HG03469 (cell line): ENCODE measurements around the gene TMEM127.
"Not testable (repeated sequence)": the region's sequence is repeated elsewhere in the genome, so short reads cannot be mapped to it uniquely, and the experiment has no call there.

Experiments used
- ATAC-seq: cut with Tn5 transposase; IDR thresholded peaks from one replicate; pipeline ENCODE4 v1.9.1; 2021; ENCODE audit warnings: mild to moderate bottlenecking, moderate library complexity, moderate number of reproducible peaks; ENCODE audit not compliant: unreplicated experiment

The TMEM127 gene

DNA sequence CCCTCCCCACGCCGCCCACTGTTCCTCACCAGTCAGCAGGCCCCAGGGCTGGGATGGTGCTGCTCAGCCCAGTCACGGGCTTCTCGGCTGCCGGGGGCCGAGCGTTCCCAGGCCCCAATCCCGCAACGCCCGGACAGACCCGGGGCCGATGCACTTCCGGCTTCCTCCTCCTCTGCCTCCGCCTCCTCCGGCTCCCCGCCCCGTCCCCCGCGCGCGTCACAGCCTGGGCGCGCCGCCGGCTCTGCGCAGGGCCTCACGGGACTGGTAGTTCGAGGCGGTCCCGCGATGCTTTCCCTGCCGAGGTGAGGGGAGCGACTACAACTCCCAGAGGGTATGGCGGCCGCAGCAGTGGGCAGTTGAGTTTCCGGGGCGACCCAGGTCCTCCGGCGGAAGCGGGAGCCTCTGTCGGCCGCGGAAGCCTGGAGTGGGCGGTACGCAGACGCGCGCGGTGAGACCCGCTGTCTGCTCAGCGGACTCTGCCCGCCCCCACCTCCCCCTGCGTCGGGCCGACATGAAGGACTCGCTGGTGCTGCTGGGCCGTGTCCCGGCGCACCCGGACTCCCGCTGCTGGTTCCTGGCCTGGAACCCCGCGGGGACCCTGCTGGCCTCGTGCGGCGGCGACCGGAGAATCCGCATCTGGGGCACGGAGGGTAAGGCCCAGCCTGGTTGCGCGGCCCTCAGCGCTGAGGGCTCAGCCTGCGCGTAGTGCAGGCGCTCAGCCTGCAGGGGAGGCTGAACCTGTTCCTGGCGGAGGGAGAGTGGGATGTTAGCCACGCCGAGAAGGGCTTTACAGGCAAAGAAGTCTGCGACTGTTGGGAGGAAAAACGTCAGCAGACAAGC, at the start of gene TMEM127, which contains the start of gene CIAO1:
TSS of gene TMEM127 (minus strand) at position 158 of the 840 bp plus-strand sequence. CDS start 616 bp downstream, outside the sequence.
TSS of gene CIAO1 (plus strand) at position 386 of the 840 bp plus-strand sequence. CDS start at position 512, 126 bp downstream.
- ATAC-seq = peak; percentile 81

GRCh38 chr2:96315005-96315399, 49.2 kb upstream of the TMEM127 start:
- no peak for ATAC-seq

- no peak for ATAC-seq
Observed at GRCh38 chr2:96308248-96308647, 42.5 kb upstream of the TMEM127 start.

GRCh38 chr2:96306370-96306769, 40.6 kb upstream of the TMEM127 start:
- no peak for ATAC-seq

- no peak for ATAC-seq
Observed at GRCh38 chr2:96305979-96306308, 40.1 kb upstream of the TMEM127 start.

GRCh38 chr2:96305091-96305978, 39.5 kb upstream of the TMEM127 start, which contains the start of gene SNRNP200:
TSS of gene SNRNP200 (minus strand) at chr2:96305546. CDS start at chr2:96305437, 109 bp downstream.
- peak; percentile 74 for ATAC-seq

- no peak for ATAC-seq
Observed at GRCh38 chr2:96304606-96305005, 38.8 kb upstream of the TMEM127 start.

DNA sequence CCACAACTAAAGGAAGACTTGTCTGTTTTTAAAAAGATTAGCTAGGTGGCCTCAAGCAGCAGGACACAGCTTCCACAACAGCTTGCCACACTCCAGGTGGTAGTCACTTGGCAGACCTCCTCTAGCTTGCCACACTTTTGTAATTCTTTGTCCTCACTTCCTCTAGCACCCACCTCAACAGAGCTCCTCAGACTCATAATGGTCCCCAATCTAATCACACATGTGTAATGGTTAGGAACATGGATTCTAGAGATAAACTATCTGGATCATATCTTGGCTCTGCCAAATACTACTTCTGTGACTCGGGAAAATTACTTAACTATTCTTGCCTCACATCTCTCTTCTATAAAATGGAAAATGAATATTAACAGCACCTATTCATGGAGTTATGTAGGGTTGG, 36.1 kb upstream of the TMEM127 start:
- ATAC-seq = no peak

DNA sequence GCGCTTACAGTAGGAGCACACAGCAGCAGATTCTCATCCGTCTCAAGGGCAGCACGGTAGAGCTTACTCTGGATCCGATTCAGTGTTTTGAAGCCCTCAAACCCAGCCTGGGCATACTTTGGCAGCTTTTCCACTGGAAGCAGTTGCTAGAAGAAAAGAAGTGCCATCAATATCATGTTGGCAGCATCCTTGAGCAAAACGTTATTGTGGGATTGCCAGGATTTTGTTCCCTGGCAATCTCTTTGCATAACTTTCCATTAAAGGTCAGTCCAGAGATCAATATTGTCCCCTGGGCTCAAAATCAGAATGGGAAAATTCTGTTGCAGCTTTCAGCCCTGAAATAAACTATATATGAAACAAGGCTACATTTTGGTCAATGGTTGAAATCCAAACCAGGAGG, 31.1 kb upstream of the TMEM127 start:
- no peak for ATAC-seq

- ATAC-seq = not testable (repeated sequence)
Observed at GRCh38 chr2:96294271-96294670, 28.5 kb upstream of the TMEM127 start.

- ATAC-seq = no peak
Observed at GRCh38 chr2:96291751-96292150, 26.0 kb upstream of the TMEM127 start.

DNA sequence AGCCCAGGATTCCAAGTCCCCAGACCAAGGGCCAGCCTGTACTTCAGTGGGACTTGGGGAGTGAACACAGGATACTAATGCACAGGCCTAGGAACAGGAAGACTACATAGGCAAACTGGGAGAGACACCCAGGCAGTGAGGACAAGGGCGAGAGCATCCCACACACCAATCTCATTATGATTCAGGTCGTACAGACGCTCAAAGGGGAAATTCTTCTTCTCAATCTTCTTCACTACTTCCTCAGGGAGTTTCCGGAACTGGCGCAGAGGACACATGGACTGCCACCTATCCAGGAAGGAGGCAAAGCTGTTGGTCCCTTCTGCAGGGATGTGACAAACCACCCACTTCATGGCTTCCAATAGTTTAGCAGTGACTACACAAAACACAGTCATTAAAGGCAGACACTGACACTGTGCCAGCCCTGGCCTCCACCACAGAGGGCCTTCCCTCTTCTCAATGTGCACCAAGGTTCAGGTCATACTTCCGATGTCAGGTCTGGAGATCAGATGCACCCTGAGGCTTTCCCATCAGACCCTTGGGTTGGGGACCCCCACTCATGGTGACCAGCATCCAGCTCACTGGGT, 21.6 kb upstream of the TMEM127 start:
- no peak for ATAC-seq

DNA sequence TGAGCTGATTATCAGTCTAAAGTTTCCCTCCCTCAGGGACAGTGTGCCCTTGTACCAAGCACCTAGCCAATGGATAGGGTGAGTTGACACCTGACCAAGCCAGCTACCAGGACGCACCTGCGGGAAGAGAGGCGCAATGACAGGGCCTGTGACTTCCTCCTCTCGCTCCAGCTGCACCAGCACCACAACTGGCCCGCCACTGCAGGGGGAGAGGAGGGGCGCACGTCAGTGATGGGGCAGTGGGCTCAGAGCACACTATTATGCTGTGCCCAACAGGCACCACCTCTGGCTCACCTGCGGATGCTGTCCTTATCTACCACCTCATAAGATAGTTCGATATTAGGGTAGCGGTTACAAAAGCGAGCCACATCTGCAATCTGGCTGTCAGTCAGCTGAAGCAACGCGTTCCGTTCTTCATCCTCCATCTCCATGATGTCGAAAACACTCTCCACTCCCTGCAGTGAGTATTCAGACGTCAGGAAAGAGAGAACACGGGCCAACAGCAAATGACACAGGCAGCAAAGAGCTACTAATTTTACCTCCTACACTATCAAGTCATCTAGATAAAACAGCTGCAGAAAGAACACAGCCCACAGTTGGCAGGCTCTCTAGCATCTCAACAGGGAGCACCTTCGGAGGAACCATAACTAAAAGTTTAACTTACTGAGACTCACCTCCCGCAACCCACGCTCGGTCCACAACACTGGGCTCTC, 11.1 kb upstream of the TMEM127 start:
- ATAC-seq = no peak

DNA sequence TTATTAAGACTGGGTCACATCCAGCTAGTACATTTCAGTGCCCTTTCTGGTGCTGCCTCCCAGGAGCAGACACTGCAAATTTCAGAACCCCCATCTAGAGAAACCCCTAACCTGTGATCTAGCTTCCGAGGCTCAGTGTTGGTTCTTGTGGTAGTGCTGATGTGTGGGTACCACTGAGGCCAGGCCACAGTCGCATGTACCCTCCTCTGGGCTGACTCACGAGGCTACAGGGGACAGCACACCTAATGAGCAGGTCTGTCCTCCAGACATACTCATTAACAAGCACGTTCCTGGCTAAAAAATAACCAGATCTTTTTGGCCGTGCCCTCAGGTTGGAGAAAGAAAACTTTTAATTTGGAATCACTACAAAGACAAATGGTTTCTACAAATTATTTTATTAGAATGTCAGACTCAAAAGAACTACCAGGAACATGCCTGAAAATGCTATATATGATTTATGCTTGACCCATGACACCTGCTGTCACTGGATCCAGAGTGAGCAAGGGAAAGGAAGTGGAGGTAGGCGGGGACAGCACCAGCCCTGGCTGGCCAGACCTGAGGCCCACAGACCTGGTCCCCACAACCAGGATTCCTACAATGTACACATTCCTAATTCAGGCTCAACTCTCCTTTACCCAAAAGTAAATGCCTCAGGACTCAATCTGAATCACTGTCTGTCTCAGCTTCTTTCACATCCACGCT, 8.7 kb upstream of the TMEM127 start:
- ATAC-seq = no peak

GRCh38 chr2:96273763-96274162, 8.0 kb upstream of the TMEM127 start:
- no peak for ATAC-seq

DNA sequence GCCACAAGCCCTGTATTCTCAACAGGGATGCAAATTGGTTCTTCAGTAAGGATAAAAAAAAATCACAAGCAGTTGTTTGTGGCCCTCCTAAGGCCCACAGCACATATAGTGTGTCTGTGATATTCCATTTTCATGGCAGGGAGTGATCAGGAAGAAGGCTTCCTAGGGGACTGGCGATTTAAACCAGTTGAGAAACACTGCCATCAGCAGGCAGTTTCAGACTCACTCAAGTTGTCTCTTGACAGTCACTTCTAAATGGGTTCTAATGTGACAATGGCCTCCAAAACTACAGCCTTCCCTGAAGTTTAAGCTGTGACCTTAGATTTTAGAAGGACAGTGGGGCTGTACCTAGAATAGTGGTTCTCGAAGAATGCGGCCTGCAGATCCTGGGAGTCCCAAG, 6.2 kb upstream of the TMEM127 start:
- ATAC-seq = no peak

GRCh38 chr2:96267159-96267971, 1.6 kb upstream of the TMEM127 start:
- ATAC-seq = no peak

DNA sequence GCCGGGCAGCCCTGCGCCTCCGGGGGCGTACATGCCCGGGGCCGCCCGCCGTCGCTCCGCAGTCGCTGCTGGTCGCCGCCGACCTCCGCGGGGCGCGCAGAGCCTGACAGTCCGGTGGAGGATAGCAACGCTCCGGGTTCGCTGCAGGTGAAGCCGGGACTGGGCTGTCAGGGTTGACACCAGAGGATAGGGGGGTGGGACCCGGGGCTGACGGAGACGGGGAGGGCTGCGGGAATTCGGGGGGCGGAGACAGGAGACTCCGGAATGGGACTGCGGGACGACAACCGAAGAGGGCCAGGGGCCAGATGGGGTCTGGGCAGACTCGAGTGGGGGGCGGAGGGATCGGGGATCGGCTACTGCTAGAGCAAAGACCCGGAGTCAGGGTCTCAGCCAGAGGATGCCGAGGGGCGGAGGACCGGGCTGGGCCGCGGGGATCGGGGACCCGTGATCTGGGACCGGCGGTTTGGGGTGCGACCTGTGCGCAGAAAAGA, 403 bp downstream of the TMEM127 start:
- ATAC-seq = no peak
